Gastrocnemius medialis (tissue), 4 donors: Measurements from ENCODE around the gene VPS37D.

Source experiments
- CTCF ChIP-seq, 5 experiments: fragments of 450-650 bp in 3 of 5; fragments of 200-600 bp in 2 of 5; sonication (generic) in 2 of 5; IDR thresholded peaks in 4 of 5; conservative IDR thresholded peaks in 1 of 5; 1 replicate in 4 of 5; 2 replicates in 1 of 5; pipeline ENCODE4 v1.5.1; 2016 to 2019; ENCODE audit warnings: antibody characterized with exemption in 5 of 5, mild to moderate bottlenecking in 3 of 5, moderate library complexity in 3 of 5
- POLR2A ChIP-seq, 2 donors: fragments of 450-650 bp; IDR thresholded peaks; one replicate each; pipeline ENCODE4 v1.6.1; 2017; ENCODE audit warnings: antibody characterized with exemption in 2 of 2, mild to moderate bottlenecking in 2 of 2, moderate library complexity in 2 of 2

- no peak for TF ChIP-seq POLR2A (IDR thresholded peaks at IDR 0.05)
- no peak for TF ChIP-seq CTCF (IDR thresholded peaks at IDR 0.05 in 4 of 5, conservative IDR thresholded peaks at IDR 0.05 in 1 of 5)
Measured at GRCh38 chr7:73696372-73696771, 28.7 kb downstream of the VPS37D start.
